H9 (cell line): ENCODE data around the gene ZNF346. TPM values are rescaled to one million over a fixed set of nuclear protein-coding genes. Genes with fewer than 3 reads are reported as not detected.
A peak's percentile ranks its signal among the peaks of the same experiment; 100 is the strongest.

Experiments used
- DNase-seq: peaks from one replicate; pipeline ENCODE4 v3.0.0-alpha.2; 2017
- H2AFZ ChIP-seq: one replicate; pipeline ENCODE4 v1.6.1; 2013; ENCODE audit warnings: mild to moderate bottlenecking, low read length, control low read depth, moderate library complexity
- H2AK5ac ChIP-seq: 2 replicates; pipeline ENCODE4 v1.6.1; 2013; ENCODE audit warnings: low read length, control low read depth, mixed read lengths; ENCODE audit not compliant: insufficient read length
- H2BK120ac ChIP-seq: one replicate; pipeline ENCODE4 v1.6.1; 2013; ENCODE audit warnings: low read depth, mild to moderate bottlenecking, low read length, control low read depth, inconsistent platforms; ENCODE audit not compliant: poor library complexity, severe bottlenecking
- H2BK12ac ChIP-seq: 2 replicates; pipeline ENCODE4 v1.6.1; 2013; ENCODE audit warnings: low read length, control low read depth, mixed read lengths, low read depth; ENCODE audit not compliant: insufficient read length
- H2BK15ac ChIP-seq: 2 replicates; pipeline ENCODE4 v1.6.1; 2013; ENCODE audit warnings: low read depth, low read length, control low read depth
- H2BK20ac ChIP-seq: one replicate; pipeline ENCODE4 v1.6.1; 2013; ENCODE audit warnings: low read depth, mild to moderate bottlenecking, low read length, control low read depth, inconsistent platforms; ENCODE audit not compliant: poor library complexity, severe bottlenecking
- H2BK5ac ChIP-seq: 2 replicates; pipeline ENCODE4 v1.6.1; 2013; ENCODE audit warnings: low read length, control low read depth, mixed read lengths; ENCODE audit not compliant: insufficient read length
- H3K14ac ChIP-seq: 2 replicates; pipeline ENCODE4 v1.6.1; 2013; ENCODE audit warnings: low read length, control low read depth; ENCODE audit not compliant: insufficient read depth
- H3K18ac ChIP-seq: 2 replicates; pipeline ENCODE4 v1.6.1; 2013; ENCODE audit warnings: low read depth, mild to moderate bottlenecking, mixed read lengths, low read length, control low read depth; ENCODE audit not compliant: insufficient read length
- H3K23ac ChIP-seq: 2 replicates; pipeline ENCODE4 v1.6.1; 2013; ENCODE audit warnings: low read length, control low read depth, mixed read lengths, low read depth; ENCODE audit not compliant: insufficient read length
- H3K23me2 ChIP-seq: 2 replicates; pipeline ENCODE4 v1.6.1; 2013; ENCODE audit warnings: low read depth, mild to moderate bottlenecking, mixed read lengths, low read length, control low read depth; ENCODE audit not compliant: insufficient read length, poor library complexity, severe bottlenecking
- H3K27ac ChIP-seq: 2 replicates; pipeline ENCODE4 v1.5.1; 2013; ENCODE audit warnings: low read length, control low read depth, mixed read lengths, low read depth; ENCODE audit not compliant: insufficient read length
- H3K27me3 ChIP-seq: 2 replicates; pipeline ENCODE4 v1.6.1; 2013; ENCODE audit warnings: low read length, control low read depth, inconsistent platforms; ENCODE audit not compliant: insufficient read depth
- H3K4ac ChIP-seq: 2 replicates; pipeline ENCODE4 v1.6.1; 2013; ENCODE audit warnings: low read depth, mild to moderate bottlenecking, control low read depth, inconsistent platforms, low read length, moderate library complexity
- H3K4me1 ChIP-seq: 2 replicates; pipeline ENCODE4 v1.6.1; 2013; ENCODE audit warnings: low read length, control low read depth, inconsistent platforms; ENCODE audit not compliant: insufficient read depth
- H3K4me2 ChIP-seq: 2 replicates; pipeline ENCODE4 v1.6.1; 2013; ENCODE audit warnings: low read length, control low read depth, mixed read lengths; ENCODE audit not compliant: insufficient read length, insufficient read depth
- H3K56ac ChIP-seq: 2 replicates; pipeline ENCODE4 v1.6.1; 2013; ENCODE audit warnings: low read depth, mild to moderate bottlenecking, mixed read lengths, low read length, control low read depth; ENCODE audit not compliant: insufficient read length
- H3K79me1 ChIP-seq: 2 replicates; pipeline ENCODE4 v1.6.1; 2013; ENCODE audit warnings: low read depth, mild to moderate bottlenecking, moderate library complexity, low read length, control low read depth, inconsistent platforms; ENCODE audit not compliant: insufficient read depth, poor library complexity, severe bottlenecking
- H3K79me2 ChIP-seq: 2 replicates; pipeline ENCODE4 v1.6.1; 2013; ENCODE audit warnings: low read length, control low read depth, inconsistent platforms; ENCODE audit not compliant: insufficient read depth
- H3K9ac ChIP-seq: 2 replicates; pipeline ENCODE4 v1.6.1; 2013; ENCODE audit warnings: low read length, control low read depth, mixed read lengths; ENCODE audit not compliant: insufficient read length; ENCODE audit errors: extremely low read depth
- H3K9me3 ChIP-seq: one replicate; pipeline ENCODE4 v1.6.1; 2013; ENCODE audit warnings: low read depth, low read length, inconsistent platforms; ENCODE audit not compliant: control insufficient read depth
- H3T11ph ChIP-seq: one replicate; pipeline ENCODE4 v1.6.1; 2013; ENCODE audit warnings: mild to moderate bottlenecking, low read length, control low read depth, inconsistent platforms
- H4K20me1 ChIP-seq: one replicate; pipeline ENCODE4 v1.6.1; 2013; ENCODE audit not compliant: control insufficient read depth, insufficient read length, insufficient read depth
- H4K5ac ChIP-seq: 2 replicates; pipeline ENCODE4 v1.6.1; 2013; ENCODE audit warnings: low read depth, mild to moderate bottlenecking, mixed read lengths, low read length, control low read depth; ENCODE audit not compliant: insufficient read length
- H4K8ac ChIP-seq: replicated peaks from 2 replicates; pipeline ENCODE4 v1.6.1; 2013; ENCODE audit warnings: low read length, control low read depth, mixed read lengths, low read depth; ENCODE audit not compliant: insufficient read length
- H4K91ac ChIP-seq: 2 replicates; pipeline ENCODE4 v1.6.1; 2013; ENCODE audit warnings: low read depth, mild to moderate bottlenecking, moderate library complexity, mixed read lengths, low read length, control low read depth; ENCODE audit not compliant: insufficient read length
- H3K27ac Mint-ChIP-seq, 3 experiments: 2 replicates in 2 of 3; 3 replicates in 1 of 3; pipeline ENCODE4 v1.8.0; 2020 to 2021; ENCODE audit warnings: mixed read lengths in 3 of 3, mild to moderate bottlenecking in 1 of 3, moderate library complexity in 1 of 3
- H3K27me3 Mint-ChIP-seq: 2 replicates; pipeline ENCODE4 v1.8.0; 2021; ENCODE audit warnings: low read depth, mild to moderate bottlenecking, moderate library complexity, mixed read lengths
- H3K36me3 Mint-ChIP-seq, 3 experiments: 2 replicates in 2 of 3; 3 replicates in 1 of 3; pipeline ENCODE4 v1.8.0; 2020 to 2021; ENCODE audit warnings: low read depth in 3 of 3, mixed read lengths in 3 of 3; ENCODE audit not compliant: insufficient read depth in 1 of 3
- H3K4me1 Mint-ChIP-seq, 2 experiments: 2 replicates each; pipeline ENCODE4 v1.8.0; 2020; ENCODE audit warnings: mixed read lengths in 2 of 2
- H3K4me3 Mint-ChIP-seq, 2 experiments: 2 replicates in 1 of 2; 3 replicates in 1 of 2; pipeline ENCODE4 v1.8.0; 2020 to 2021; ENCODE audit warnings: mild to moderate bottlenecking in 2 of 2, mixed read lengths in 2 of 2, moderate library complexity in 1 of 2
- H3K9me3 Mint-ChIP-seq, 2 experiments: 2 replicates in 1 of 2; 3 replicates in 1 of 2; pipeline ENCODE4 v1.8.0; 2020; ENCODE audit warnings: mild to moderate bottlenecking in 2 of 2, mixed read lengths in 2 of 2, moderate library complexity in 1 of 2
- CTCF ChIP-seq: fragments of 200-600 bp; sonication (generic); conservative IDR thresholded peaks from 3 replicates; pipeline ENCODE4 v1.8.0; 2021; ENCODE audit warnings: antibody characterized with exemption, mild to moderate bottlenecking
- WGBS: extraction: QIAGEN DNeasy Blood & Tissue Kit; methylation state at CpG from one replicate; pipeline ENCODE4 v1.1.7; 2013; ENCODE audit warnings: missing lambda C conversion rate, low lambda C conversion rate, mixed read lengths; ENCODE audit not compliant: insufficient read length; ENCODE audit errors: extremely low coverage; 5-methylcytosine and 5-hydroxymethylcytosine counted together
- total RNA-seq: library from RNA; stranded (reverse); gene quantifications from 2 replicates; pipeline ENCODE4 v1.2.1, GENCODE V29; 2021

ZNF346 gene
- total RNA-seq, 1 experiment from 2014 or later = 22.7 TPM

- Histone ChIP-seq H2AFZ (no peak overlapping the region), H3K9me3 (no peaks in the 10 kb centered on the region), H3K27ac (no peak overlapping the region), H3K56ac (no peak overlapping the region), H3K4me2 (no peak overlapping the region), H2BK20ac (no peak overlapping the region), H3K79me2 (no peaks in the 10 kb centered on the region), H4K5ac (no peak overlapping the region), H2BK5ac (no peak overlapping the region), H3K4ac (no peak overlapping the region), H4K20me1 (no peaks in the 10 kb centered on the region), H3K23ac (no peak overlapping the region), H3K79me1 (no peaks in the 10 kb centered on the region), H3K9ac (no peak overlapping the region), H3T11ph (no peak overlapping the region), H3K27me3 (no peaks in the 10 kb centered on the region), H2BK12ac (no peak overlapping the region), H3K14ac (no peak overlapping the region), H3K18ac (no peak overlapping the region), H3K4me1 (no peaks in the 10 kb centered on the region), H4K8ac (no peak overlapping the region), H3K23me2 (no peaks in the 10 kb centered on the region), H2BK15ac (no peak overlapping the region), H2AK5ac (no peak overlapping the region), H2BK120ac (no peak overlapping the region), H4K91ac (no peak overlapping the region)
- Mint-ChIP-seq H3K4me3 (no peak overlapping the region; a peak in 1 of 5 replicates), H3K27ac (peak overlapping the region in 2 of 3 experiments; percentile 23 to 88; a peak in 2 of 7 replicates), H3K27me3 (peaks cover 1% of the 10 kb centered on the region; the same call in 1 of the 2 replicates), H3K36me3 (no peaks in the 10 kb centered on the region), H3K9me3 (no peaks in the 10 kb centered on the region), H3K4me1 (peaks cover 10 to 13% of the 10 kb centered on the region in 2 experiments)
- DNase-seq = no peak
- no CpG with 5 or more reads among the region's 4 CpGs for WGBS
- no peak for TF ChIP-seq CTCF
Observed at GRCh38 chr5:177107159-177107558, 84.7 kb downstream of the ZNF346 start.
